ENCODE results near the gene UCP3. TPM values are rescaled to one million over a fixed set of nuclear protein-coding genes. Genes with fewer than 3 reads are reported as not detected.

UCP3 gene
- total RNA-seq, 2 experiments from 2014 or later: 2.4 to 3.2 TPM

DNA sequence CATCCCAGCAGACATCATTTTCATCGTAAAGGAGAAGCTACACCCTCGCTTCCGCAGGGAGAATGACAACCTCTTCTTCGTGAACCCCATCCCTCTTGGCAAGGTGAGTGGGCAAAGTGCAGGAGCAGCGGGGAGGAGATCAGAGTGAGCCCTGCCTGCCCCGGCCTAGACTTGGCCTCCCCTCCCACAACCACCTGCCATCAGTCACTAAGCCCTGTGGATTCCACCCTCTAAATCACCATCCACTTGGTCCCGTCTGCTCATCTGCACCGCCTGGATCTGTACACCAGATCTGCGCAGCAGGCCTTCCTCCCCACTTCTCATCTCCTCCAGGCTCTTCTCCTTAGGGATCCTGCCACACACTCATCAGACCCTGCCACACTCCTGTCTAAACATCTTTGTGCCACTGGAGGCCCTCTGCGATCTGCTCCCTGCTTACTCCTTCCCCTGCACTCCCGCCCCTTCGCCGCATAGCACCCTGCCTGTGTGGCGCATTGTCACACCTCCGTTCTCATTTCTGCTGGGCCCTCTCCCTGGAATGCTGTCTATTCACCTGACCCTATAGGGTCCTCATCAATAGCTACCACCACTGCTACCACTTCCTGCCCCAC lies 40.4 kb downstream of the UCP3 start:
- DNase-seq (ENCODE audit: low spot score): no peak
- ChIA-PET POLR2A (no interaction called here), CTCF (ENCODE audit: unreplicated experiment) (no interaction called here)
- Histone ChIP-seq H3K27ac (ENCODE audit: low read depth, low read length, poor library complexity, severe bottlenecking) (no peak overlapping the region), H3K9me3 (ENCODE audit: low read length) (no peaks in the 10 kb centered on the region), H3K36me3 (ENCODE audit: insufficient read depth, low read length) (peaks cover 8% of the 10 kb centered on the region), H4K20me1 (ENCODE audit: insufficient read depth, low read length) (no peaks in the 10 kb centered on the region), H3K79me2 (ENCODE audit: insufficient read depth, low read depth, low read length) (no peaks in the 10 kb centered on the region), H3K4me3 (ENCODE audit: low read depth, low read length, poor library complexity, severe bottlenecking) (no peak overlapping the region), H3K4me1 (ENCODE audit: insufficient read depth, low read length, poor library complexity, severe bottlenecking) (peaks cover 45% of the 10 kb centered on the region), H2AFZ (ENCODE audit: low read length) (no peak overlapping the region), H3K9me2 (ENCODE audit: insufficient read depth, low read length) (no peaks in the 10 kb centered on the region), H3K4me2 (ENCODE audit: low read length) (no peak overlapping the region)
- intact Hi-C loops (cut with micrococcal nuclease; ENCODE audit: unreplicated experiment): no loop called here
- TF ChIP-seq CTCF (conservative IDR thresholded peaks at IDR 0.05; ENCODE audit: low read length) (no peak), EZH2phosphoT487 (IDR thresholded peaks at IDR 0.05; ENCODE audit: borderline replicate concordance, low read depth, low read length) (no peak)
- no TSS peak for BruUV-seq (replicated peaks)

GRCh38 chr11:73965764-73966121 lies 43.1 kb downstream of the UCP3 start:
- Histone ChIP-seq H3K36me3 (ENCODE audit: insufficient read depth, low read length) (no peaks in the 10 kb centered on the region), H2AFZ (ENCODE audit: low read length) (no peak overlapping the region), H3K9me2 (ENCODE audit: insufficient read depth, low read length) (no peaks in the 10 kb centered on the region), H3K79me2 (ENCODE audit: insufficient read depth, low read depth, low read length) (no peaks in the 10 kb centered on the region), H3K9me3 (ENCODE audit: low read length) (no peaks in the 10 kb centered on the region), H3K4me3 (ENCODE audit: low read depth, low read length, poor library complexity, severe bottlenecking) (no peak overlapping the region), H3K4me1 (ENCODE audit: insufficient read depth, low read length, poor library complexity, severe bottlenecking) (peaks cover 22% of the 10 kb centered on the region), H3K27ac (ENCODE audit: low read depth, low read length, poor library complexity, severe bottlenecking) (no peak overlapping the region), H4K20me1 (ENCODE audit: insufficient read depth, low read length) (no peaks in the 10 kb centered on the region), H3K4me2 (ENCODE audit: low read length) (no peak overlapping the region)
- no peak for DNase-seq (ENCODE audit: low spot score)
- TF ChIP-seq EZH2phosphoT487 (IDR thresholded peaks at IDR 0.05; ENCODE audit: borderline replicate concordance, low read depth, low read length): no peak
- TF ChIP-seq CTCF (conservative IDR thresholded peaks at IDR 0.05; ENCODE audit: low read length): no peak
- intact Hi-C loops (cut with micrococcal nuclease; ENCODE audit: unreplicated experiment): loop anchor here (2.0 kb wide), 1 partner anchor 125 kb away; no protein-coding TSS in a partner anchor
- ChIA-PET CTCF (ENCODE audit: unreplicated experiment) (no interaction called here), POLR2A (no interaction called here)
- BruUV-seq (replicated peaks): no TSS peak

DNA sequence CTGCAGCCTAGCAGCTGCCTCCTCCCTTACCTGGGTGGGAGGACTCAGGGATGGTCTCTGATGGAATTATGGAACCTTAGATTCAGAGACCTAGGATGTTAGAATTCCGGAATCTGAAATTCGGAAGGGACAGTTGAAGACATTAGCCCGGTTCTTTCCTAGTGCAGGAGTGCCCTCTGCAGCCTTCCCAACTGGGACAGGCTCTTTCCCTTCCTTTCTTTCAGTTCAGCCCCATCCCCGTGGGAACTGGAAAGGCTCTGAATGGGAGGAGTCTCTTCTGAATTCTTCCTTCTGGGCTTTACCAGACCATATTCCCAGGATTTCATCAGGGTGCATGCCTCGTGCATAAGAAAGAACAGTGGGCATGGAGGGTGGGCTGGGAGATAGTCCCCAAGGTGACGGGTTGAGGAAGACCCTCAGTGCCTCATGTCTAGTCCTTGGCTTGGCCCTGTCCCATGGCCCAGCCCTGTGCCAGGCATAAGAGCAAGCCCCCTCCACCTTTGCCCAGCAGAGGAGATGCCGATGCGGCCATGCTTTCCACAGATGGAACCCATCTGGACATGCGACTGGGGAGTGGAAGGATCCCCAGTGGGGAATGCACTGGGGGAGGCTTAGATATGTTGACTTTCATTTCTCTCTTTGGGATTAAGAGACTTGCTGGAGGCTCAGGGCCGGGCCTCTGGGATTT lies 43.7 kb downstream of the UCP3 start:
- no peak for TF ChIP-seq CTCF (conservative IDR thresholded peaks at IDR 0.05; ENCODE audit: low read length)
- no peak for TF ChIP-seq EZH2phosphoT487 (IDR thresholded peaks at IDR 0.05; ENCODE audit: borderline replicate concordance, low read depth, low read length)
- intact Hi-C loops (cut with micrococcal nuclease; ENCODE audit: unreplicated experiment): loop anchor here (2.0 kb wide), 1 partner anchor 126 kb away; no protein-coding TSS in a partner anchor
- BruUV-seq (replicated peaks): no TSS peak
- Histone ChIP-seq H2AFZ (ENCODE audit: low read length) (no peak overlapping the region), H3K36me3 (ENCODE audit: insufficient read depth, low read length) (no peaks in the 10 kb centered on the region), H3K27ac (ENCODE audit: low read depth, low read length, poor library complexity, severe bottlenecking) (no peak overlapping the region), H3K9me3 (ENCODE audit: low read length) (no peaks in the 10 kb centered on the region), H4K20me1 (ENCODE audit: insufficient read depth, low read length) (no peaks in the 10 kb centered on the region), H3K4me3 (ENCODE audit: low read depth, low read length, poor library complexity, severe bottlenecking) (no peak overlapping the region), H3K79me2 (ENCODE audit: insufficient read depth, low read depth, low read length) (no peaks in the 10 kb centered on the region), H3K4me2 (ENCODE audit: low read length) (no peak overlapping the region), H3K4me1 (ENCODE audit: insufficient read depth, low read length, poor library complexity, severe bottlenecking) (peaks cover 16% of the 10 kb centered on the region), H3K9me2 (ENCODE audit: insufficient read depth, low read length) (no peaks in the 10 kb centered on the region)
- CTCF ChIA-PET (ENCODE audit: unreplicated experiment): no interaction called here
- POLR2A ChIA-PET: no interaction called here
- DNase-seq (ENCODE audit: low spot score): no peak
